HT1080 (cell line): Measurements from ENCODE around the gene ZDHHC8. TPM values are rescaled to one million over a fixed set of nuclear protein-coding genes. Genes with fewer than 3 reads are reported as not detected.

Experiments
- DNase-seq: peaks from one replicate; pipeline ENCODE4 v3.0.0-alpha.2; 2015; ENCODE audit warnings: low read depth
- total RNA-seq: library from RNA; depleted of rRNA; stranded (reverse); fragments of >200 nt; shearing (Covaris generic); gene quantifications from 2 replicates; pipeline ENCODE4 v1.2.3, GENCODE V29; 2014

The ZDHHC8 gene
- total RNA-seq, 1 experiment from 2014 or later: 29.0 TPM

DNA sequence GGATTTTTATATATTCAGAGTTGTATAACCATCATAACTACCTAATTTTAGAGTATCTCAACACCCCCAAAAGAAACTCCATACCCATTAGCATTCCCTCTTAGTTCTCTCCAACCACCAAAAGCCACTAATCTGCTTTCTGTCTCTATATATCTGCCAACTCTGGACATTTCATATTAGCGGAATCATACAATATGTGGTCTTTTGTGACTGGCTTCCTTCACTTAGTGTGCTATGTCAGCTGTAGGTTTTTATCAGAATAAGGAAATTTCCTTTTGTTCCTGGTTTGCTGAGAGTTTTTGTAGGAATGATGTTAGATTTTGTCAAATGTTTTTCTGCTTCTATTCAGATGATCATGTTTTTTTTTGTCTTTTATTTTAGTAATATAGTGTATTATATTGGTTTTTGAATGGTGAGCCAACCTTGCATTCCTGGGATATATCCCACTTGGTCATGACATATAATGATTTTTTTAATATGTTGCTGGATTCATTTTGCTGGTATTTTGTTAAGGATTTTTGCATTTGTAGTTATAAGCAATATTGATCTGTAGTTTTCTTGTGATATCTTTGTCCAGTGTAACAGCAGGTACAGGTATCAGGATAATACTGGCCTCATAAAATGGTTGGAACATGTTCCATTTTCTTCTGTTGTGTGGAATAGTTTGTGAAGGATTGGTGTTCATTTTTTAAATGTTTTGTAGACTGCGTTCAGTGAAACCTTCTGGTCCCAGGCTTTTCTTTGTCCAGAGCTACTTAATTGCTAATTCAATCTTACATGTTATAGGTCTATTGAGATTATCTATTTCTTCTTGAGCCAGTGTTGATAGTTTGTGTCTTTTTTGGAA, 34.8 kb upstream of the ZDHHC8 start:
- no peak for DNase-seq

DNA sequence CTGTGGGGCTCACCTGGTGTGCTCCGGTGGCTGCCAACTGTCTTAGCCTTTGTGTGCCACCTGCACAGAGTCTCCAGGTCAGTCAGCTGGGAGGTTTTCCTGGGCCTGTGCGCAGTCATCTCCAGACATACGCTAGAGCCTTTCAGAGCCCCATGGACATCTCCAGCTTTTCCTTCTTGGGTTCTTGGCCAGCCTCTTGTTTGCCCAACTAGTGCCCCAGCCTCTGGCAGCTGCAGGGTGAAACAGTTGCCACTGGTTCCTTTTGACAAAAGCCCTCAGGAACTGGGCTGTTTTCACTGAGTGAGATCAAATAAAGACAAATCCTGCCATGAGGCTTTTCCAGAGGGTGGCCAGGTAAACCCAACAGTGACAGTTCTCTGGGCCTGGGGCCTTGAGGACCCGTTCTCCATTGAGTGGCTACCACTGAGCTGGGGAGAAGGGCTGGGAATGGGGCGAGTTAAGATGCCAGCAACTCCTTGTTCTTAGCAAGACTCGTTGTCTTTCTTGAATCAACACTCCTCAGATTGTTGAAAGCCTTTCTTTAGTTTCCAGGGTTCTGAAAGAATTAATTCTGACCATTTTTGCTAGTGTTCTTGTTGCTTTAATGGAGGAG, 32.4 kb upstream of the ZDHHC8 start:
- DNase-seq: no peak

DNA sequence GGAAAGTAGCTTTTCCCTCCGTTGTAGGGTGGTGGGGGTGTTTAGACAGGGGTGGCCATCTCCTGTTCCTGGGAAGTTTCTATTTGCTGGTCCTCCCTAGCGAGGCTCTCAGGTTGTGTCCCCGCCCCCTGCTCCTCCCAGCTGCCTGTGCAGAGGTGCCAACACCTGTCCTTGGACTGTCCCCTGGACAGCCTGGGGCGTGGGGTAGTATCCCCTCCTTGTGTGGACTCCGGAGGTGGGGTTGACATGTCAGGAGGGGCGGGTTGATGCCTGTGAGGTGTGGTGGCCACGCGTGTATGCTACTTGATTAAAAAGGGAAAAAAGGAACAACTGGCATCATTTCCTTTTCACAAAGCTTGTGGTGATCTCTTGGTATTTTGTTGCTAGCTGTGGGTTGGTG, 30.0 kb upstream of the ZDHHC8 start:
- DNase-seq: no peak

DNA sequence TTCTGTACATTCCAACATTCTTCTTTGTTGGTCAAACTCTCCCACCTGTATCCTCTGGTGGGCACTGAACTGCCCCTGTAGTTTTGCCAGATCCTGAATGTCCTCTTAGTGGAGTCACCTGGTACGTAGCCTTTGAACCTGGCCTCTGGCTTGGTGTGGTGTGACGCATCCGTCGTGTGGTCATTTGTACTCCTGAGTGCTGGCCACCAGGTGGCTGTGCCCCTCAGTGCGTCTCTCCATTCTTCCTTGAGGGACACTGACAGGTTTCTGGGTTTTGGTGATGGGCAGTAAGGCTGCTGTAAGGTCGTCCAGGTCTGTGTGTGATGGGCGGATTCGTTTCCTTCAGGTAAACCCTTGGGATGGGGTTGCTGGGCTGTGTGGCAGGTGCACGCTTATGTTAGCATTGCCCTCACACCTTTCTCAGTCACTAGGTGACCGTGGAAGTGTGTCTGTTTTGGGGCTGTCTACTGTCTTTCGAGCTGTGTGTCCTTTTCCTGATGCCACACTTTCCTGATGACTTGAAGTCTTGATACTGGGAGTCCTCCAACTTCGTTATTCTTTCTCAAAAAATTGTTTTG, 29.3 kb upstream of the ZDHHC8 start:
- no peak for DNase-seq

DNA sequence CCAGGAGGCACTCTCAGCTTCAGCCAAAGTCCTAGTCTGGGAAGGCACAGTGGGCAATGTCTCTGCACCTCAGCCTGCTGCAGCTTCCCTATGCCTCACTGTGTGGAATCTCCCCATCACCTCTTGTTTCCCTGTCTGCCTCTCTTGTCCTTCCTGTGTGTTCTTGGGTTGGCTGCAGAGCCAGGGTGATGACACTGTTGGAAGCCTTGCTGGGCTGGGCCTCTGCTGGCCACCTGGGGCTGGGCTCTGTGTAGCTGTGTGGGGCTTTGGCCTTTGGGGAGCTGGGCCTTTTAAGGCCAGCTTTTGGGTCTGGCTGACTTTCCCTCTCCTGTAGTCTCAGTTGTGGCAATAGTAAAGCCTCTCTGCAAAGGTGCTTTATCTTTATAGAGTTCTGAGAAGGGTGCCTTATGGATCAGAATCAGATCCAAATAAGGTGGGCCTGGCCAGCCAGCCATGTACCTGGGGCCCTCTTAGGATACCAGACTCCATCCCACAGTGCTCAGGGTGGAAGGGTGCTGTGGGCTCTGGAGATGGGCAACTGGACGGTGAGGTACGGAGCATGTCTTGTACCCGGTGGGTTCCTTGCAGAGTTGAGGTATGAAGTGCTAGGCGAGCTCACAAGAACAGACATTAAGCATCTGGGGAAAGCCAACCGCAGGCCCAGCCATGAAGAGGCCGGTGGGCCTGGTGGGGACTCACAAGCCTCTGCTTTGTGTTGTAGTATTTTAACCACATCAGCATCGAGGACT, 26.0 kb upstream of the ZDHHC8 start:
- no peak for DNase-seq

DNA sequence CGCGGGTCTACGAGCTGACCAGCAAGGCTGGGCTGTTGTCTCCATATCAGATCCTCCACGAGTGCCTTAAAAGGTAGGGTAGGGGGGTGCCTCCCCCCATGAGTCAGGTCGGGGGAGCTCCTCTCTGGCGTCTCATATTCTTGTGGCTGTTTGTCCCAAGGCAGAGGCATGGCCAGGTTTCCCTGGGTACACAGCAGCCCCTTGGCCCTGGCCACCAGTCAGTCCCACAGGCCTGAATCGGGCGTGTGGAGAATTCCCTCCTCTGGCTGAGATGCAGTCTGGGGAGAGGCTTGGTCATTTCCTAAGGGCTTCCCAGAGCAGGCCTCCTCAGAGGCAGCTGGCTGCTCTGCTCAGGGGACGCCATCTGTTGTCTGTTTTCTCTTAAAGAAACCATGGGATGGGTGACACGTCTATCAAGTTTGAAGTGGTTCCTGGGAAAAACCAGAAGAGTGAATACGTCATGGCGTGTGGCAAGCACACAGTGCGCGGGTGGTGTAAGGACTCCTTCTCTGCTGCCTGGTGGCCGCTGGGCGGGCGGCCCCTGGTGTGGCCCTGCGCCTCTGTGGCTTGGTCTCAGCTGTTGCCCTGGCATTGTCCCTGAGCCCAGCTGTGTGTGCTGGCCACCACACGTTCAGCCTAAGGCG, 25.3 kb upstream of the ZDHHC8 start:
- DNase-seq: no peak

DNA sequence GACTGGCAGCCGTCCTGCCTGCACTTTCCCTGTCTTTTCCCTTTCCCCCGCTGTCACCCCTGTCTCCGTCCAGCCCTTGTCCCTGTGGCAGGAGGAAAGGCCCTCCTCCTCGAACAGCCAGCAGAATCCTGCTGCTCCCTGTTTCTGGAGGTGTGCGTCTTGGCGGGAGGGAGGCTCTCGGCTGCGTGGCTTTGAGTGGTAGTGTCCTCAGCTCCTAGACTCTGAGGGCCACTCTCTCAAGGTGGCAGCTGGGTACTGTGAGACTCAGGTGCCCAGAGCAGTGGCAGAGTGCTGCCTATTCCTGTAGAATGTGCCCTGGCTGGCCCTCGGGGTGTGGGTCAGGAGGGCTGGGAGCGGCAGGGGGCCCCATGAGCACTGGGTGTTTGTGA, 24.8 kb upstream of the ZDHHC8 start:
- DNase-seq: no peak

DNA sequence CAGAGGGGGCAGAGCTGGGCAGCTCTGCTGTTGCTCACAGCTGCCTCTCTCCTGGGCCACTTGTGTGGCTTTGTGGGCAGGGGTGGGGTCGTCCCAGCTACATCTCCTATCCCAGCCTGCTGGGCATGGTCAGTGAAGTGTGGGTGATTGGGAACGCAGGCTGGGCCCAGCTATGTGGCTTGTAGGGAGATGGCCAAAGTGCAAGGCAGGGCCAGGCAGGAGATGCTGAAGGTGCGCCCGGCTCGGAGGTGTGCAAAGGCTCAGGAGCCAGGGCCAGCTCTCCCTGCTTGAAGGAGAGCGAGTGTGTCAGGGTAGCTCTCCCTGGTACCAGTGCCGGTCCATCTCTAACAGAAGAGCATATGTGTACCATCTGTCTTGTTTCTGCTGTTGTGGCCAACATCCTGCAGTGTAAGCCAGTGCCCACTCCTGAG, 24.1 kb upstream of the ZDHHC8 start:
- DNase-seq: no peak

DNA sequence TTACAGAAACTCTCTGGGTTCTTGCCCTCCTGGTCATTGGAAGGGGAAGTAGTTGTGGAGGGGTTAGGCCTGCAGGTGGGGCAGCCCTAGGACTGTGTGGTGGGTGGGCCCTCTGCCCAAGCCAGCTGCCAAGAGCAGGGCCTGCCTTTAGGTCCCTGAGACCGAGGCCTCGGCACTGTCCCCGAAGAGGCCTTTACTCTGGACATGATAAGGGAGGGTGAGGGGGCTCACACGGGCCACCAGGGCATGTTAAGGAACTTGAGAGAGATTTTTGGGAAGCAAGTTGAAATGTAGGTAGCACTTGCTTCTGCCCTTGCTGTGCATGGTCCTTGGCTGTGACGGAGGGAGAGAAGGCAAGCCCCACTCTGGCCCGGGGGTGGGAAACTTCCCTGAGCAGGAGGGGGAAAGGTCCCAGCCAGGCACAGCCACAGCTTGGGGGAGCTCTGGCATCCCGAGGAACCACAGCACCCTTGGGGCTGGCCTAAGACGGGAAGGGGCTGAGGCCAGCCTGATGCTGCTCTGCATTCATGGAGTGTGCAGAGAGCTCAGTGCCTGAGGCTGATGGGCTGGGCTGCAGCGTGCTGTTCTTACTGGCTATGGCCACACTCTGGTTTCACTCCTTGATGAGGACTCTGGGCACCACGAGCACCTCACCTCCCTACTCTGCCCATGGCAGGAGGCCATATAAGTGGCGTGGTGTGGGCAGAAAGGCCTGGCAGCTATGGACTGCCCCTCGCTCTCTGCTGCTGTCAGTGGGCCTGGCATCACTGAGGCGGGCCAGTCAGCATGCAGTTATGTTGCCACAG, 23.4 kb upstream of the ZDHHC8 start:
- DNase-seq: no peak

DNA sequence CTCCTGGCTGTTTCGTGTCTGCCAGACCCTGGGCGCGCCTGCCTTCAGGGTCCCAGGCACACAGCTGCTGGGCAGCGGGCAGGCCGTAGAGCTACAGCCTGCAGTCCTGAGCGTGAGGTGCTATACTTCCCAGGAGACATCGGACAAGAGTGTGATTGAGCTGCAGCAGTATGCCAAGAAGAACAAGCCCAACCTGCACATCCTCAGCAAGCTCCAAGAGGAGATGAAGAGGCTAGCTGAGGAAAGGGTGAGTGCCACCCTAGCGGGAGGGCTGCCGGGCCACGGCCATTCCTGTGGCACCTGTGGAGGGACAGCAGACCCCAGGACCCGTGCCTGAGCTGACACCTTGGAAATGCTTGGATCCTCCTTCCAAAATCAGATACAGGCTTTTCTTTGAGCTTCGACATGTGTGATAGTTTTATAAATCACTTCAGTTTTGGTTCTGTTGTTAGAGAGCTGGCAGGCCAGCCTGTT, 22.8 kb upstream of the ZDHHC8 start:
- DNase-seq: no peak

DNA sequence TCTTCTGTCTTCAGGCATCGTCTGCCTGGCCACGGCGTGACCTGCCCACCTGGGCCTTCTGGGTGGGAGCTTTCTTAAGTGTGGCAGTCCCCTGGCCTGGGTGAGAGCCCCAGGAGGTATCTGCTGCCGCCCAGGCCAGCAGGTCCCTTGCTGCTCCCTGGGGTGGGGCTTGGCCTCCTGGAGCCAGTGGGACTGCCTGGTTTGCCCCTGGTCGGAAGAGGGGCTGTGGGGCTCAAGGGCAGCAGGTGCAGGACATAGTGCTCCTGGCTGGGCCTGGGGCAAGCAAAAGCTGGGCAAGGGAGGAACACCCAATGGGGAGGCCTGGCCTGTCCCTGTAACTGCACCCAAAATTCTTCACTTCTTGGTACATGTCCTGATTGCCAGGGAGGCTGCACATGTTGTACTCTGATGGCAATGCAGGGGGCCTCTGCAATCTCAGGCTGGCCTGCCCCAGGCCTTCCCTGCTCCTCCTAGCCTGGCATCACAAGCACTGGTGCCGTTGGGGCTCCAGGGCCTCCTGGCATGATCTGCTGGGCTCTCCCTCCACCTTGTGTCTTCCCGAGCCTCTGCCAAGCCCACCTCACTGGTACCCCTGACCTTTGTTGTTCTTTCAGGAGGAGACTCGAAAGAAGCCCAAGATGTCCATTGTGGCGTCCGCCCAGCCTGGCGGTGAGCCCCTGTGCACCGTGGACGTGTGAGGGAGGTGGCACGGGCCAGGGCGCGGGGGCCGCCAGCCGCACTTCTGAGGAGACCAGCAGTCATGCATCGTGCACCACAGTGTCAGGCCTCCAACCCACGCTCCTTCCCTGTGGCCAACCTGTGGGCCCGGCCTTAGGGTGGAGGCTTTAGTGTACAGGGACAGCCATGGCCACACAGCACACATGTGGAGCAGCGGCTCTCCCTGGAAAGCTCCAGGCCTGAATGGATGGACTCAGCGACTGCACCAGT, 21.9 kb upstream of the ZDHHC8 start:
- no peak for DNase-seq

DNA sequence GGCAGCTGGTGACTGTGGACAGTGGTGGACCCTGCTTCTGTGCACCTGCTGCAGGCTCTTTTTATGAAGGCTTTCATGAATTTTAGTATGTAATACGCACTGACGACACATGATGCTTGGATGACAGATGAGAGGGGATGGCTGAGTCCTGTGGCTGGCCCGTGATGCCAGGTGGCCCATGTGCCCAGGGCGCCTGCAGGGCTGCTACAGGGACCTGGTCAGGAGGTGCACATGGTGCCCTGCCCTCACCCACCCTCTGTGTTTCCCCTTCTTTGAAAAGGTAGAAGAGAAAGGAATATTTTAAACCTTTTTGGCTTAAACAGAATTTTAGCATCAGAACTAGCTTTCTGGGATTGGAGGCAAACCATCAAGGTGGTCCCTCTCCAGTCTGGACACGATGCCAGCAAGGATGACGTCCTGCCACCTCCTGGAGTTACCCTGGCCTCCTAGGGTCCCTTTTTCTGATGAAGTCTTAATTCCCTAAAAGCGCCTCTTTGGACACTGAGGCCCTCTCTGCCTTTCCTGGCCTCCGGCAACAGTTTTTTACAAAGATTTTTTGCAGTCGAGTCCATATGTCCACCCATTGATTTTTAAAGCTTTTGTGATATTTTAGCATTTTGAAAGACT, 21.1 kb upstream of the ZDHHC8 start:
- no peak for DNase-seq

DNA sequence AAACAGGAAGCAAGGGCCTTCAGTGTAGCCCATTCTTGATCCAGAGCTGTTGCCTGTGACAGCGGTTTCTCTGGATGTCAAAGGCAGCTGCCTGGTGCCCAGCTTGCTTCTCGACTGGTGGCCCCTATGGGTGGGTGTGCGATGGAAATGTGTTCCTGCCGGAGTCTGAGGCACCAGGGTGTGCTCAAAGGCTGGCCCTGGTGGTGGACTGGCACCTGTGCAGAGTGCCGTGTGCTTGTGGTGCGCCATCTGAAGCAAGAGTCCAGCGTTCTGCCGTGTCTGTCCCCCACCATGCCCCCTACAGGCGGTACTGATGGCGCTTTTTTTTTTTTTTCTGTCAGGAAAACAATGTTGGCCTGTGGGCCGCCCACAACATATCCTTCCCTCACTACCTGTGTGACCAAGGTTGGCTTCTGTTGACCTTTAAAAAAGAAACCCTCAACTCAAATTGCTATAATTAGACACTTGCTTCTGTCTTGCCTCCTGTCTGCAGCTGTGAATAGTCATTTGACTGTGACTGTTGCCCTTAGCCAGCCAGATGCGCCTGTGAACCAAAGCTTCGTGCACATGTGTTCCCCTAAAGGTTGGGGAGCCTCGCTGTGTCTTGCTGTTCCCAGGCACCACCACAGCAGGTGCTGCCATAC, 20.4 kb upstream of the ZDHHC8 start:
- peak; percentile 53 for DNase-seq

DNA sequence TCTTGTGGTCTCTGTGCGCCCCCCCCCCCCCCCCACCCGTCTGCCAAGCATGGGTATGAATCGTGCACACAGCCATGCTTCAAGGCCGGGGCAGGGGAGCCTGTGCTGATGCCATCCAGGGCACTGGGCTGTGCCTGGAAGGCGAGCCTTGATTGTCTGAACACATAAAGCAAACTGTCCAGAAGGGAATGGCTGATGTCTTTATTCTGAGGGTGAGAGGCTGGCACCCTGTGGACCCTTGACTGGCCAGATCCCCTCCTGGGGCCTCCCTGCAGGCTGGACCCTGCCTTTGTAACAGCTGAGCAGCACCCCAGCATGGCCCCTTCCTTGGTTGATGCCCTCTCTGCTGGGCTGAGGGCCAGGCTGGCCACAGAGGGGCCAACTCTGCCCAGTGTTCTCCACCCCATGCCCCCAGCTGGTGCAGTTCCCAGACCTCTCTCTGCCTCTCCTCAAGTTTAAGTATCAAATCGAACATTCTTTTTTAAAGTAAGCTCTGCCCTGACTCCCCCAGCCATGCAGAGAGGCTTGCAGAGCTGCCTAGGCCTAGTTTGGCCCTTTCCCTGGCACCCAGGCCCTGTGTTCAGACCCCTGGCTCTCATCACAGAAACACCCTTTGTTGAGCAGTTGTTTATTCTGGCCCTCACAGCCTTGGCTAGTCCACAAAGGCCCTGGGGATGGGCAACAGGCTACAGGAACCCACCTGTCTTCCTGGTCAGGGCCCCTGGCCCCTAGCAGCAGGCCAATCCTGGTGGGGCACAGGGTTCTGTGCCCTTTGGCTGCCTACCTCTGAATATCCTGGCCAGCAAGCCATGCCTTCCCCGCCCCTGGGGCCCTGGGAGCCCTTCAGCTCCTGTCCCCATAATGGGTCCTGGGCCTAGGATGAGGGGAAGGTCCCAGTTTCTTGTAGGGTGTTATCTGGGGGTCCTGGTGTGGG, 19.6 kb upstream of the ZDHHC8 start:
- no peak for DNase-seq

DNA sequence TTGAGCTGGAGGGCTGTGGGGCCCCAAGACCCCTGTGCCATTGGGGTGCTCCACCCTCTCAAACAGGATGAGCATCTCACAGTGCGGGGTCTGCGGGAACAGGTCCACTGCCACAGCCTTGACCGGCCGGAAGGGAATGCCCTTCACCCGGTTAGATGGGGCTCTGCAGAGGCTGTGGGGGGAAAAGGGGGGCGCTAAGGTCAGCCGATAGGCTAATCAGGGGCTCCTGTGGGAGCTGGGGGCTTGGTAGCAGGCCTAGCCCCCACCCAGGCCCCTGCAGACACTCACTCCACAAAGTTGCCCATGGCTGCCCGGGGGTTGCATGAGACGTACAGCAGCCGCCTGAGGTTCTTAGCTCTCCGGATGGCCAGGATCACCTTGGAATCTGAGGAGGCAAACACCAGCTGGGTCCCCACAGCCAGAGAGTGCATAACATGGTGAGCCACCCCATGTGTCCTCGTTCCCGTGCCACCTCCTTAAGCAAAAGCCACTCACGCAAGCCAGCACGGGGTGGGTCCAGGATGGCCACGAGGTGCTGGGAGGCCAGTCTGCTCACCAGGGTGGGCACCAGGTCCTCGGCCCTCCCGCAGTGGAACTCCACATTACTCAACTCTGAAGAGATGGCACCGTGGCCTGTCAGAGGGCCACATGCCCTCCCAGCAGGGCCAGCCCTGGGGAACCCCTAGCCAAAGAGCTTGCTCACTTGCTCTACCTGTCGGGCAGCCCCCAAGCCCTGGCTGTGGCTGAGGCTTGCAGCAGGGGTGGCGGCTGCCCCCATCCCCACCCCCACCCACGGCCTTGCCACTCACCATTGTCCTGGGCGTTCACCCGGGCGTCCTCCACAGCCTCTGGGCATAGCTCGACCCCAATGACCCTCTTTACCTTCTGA, 18.7 kb upstream of the ZDHHC8 start:
- no peak for DNase-seq
